ENCODE measurements around the gene MEN1.

MEN1 gene

DNA sequence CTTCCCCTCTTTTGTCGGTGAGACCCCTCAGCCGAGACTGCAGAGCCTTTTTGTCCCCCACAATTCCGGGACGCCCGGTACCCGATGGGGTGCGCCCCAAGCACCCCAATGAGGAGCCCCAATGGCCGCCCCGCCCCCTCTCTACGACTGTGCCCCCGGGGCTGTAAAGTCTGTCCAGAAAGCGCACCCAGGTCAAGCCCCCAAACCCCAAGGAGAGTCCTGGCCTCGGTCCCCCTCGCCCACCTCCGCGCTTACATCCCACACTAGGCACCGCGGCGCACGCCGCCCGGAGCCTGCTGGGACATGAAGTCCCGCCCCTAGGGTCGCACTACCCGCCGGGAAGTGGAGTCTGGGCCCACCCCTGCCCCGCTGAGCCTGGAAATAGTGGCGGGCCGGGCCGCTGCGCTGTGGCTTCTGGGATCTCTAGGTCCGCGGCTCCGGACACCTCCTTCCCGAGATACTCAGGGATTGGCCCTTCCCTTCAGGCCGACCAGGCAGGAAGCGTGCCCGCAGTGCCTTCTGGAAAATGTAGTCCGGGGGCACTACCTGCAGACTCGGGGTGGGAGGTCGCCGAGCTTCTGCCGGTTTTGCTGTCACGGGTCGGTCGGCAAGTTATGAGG, at the start of gene MEN1:
MEN1 (minus strand) TSS at position 281 of the 620 bp plus-strand sequence. CDS start 442 bp downstream, outside the sequence.
- peak within 1 kb of the TSS; percentile 78 for H3K4me3 ChIP-seq (ENCODE audit: low read depth, low read length)

DNA sequence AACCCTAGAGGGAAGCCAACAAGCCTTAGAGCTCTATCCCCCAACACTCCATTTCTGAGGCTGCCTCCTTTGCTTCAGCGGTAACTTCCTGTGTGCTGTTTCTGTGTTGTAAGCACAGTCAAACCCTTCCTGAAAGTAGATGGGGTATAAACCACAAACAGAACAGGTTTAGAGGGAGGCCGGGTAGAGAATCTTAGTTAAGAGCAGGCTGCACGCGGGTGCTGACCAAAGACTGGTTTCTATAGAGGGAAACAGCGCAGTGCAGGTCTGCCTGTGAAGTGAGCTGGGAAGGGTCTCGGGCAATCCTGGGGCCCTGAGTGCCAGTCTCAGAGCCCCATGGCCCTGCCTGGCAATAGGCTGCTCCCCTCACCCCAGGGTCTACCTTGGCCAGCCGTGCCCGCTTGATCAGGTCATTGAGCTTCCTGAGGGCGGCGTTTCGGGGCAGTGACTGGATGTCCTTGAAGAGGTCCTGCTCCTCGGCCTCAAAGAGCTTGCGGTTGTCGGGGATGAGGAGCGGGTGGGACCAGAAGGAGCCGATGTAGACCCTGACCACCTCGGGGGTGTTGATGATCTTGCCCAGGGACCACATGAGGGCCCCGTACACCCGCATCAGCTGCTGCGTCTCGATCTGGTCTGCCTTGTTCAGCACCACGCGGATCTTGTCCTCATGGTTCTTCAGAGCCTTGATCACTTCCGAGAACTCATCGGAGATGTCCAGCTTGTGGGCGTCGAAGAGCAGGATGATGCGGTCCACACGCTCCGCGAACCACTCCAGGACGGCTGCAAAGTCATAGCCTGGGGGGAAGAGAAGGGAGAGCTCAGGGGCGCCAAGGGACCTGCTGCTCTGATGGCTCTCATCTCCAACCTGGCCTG, 49.4 kb upstream of the MEN1 start:
- no peak overlapping the region for H3K4me3 ChIP-seq (ENCODE audit: low read depth, low read length)

DNA sequence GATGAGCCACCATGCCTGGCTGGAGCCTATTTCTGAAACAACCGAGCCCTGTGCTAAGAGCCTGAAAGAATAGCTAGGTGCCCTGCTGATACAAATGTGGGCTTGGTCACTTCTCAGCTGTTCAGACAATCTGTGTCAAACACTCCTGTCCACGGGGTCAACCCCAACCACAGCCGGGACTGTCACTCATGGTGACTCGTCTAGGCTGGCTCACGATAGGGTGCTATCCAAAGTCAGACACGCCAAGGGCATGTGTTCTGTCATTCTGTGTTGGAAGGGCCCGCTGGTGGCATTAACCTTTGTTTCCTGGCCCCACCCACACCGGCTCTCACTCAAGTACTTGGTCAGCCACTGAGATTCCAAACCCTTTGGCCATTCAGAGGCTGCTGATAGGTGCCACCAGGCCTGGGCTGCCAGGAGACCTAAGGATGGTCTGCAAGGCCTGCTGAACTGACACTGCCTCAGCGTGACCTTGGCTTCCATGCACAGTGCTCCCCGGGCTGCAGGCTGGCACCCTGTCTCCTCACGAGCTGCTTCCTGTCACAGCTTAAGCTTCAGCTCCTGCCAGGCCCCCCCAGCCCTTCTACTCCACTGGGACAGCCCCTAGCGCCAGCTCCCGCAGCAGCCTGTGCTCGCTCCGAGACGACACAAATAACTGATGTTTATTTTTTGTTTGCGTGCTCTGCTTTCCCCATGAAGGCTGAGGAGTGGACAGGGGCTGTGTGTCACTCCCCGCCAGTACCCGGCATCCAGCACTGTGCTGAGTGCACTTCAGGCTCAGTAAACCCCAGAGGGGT, 48.3 kb upstream of the MEN1 start:
- no peak overlapping the region for H3K4me3 ChIP-seq (ENCODE audit: low read depth, low read length)

DNA sequence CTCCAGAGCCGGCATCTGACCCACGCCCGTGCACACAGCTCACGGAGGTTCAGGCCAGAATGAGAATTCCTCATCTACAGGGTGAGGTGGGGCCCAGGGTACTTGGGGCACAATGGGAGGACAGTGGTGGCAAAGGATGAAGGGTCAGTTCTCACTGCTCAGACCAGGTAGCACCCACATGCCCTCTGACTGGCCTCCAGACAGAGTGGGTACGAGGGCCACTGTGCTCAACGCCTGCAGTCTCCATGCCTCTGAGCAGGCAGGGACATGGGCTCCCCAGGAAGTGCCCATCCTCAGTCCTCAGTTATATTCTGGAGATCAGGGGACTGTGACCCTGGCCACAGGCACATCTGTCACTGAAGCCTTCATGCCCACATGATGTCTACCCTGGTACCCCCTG, 47.1 kb upstream of the MEN1 start:
- no peak overlapping the region for H3K4me3 ChIP-seq (ENCODE audit: low read depth, low read length)

DNA sequence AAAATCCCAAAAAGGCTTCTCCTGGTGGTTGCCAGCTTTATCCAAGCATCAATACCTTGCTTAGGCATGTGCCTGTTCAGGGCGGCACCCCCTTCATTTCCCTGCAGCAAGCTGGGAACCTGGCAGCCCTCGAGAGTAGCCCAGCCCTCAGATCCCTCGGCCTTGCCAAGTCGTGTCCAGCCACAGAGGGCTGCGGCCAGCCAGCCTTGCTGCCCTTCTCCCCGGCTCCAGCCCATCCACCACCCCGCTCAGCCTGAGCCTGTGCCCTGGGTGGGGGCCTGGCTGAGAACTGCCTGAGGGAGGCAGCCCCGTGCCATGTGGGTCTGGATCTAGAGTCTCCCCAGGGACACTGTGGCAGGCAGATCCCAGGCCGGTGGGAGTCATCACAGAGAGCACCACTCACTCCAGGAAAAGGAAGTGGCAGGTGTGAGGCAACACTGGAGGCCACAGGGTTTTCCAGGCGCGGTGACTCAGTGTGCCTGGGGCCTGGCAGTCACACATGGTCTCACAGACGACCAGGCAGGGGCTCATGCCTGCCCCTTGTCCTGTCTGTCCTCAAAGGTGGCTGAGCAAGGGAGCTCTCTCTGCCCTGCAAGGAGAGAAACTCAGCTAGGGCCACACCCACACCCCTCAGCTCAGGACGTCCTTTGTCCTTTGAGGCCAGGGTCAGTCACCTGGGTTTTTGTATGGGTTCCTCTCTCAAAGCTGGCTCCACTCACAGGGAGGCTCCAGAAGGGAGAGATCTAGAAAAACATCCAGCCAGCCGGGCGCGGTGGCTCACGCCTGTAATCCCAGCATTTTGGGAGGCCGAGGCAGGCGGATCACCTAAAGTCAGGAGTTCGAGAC, 46.3 kb upstream of the MEN1 start:
- H3K4me3 ChIP-seq (ENCODE audit: low read depth, low read length): no peak overlapping the region

DNA sequence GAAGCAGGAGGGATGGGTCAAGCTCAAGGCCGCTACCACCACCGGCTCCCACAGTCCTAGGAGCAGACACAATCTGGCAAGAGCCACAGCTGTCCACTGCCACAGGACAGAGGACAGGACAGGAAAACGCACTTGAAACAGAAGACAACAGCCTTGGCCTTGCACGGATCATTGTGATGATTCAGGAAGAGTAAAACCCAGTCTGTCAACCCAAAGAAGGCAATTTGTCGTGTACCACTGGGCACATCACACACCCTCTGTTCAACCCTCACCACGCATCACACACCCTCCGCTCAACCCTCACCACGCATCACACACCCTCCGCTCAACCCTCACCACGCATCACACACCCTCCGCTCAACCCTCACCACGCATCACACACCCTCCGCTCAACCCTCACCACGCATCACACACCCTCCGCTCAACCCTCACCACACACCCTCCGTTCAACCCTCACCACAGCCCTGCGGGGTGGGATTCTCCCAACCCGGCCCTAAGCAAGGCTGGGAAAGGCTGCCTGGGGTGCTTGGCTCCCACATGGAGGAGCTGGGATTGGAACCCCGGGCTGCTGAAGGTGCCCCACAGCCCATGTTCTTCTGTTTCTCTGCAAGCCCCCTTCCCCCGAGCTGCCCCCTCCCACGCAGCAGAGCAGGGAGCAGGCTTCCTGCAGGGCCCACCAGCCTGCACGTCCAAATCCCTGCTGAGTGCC, 45.4 kb upstream of the MEN1 start:
- no peak overlapping the region for H3K4me3 ChIP-seq (ENCODE audit: low read depth, low read length)

DNA sequence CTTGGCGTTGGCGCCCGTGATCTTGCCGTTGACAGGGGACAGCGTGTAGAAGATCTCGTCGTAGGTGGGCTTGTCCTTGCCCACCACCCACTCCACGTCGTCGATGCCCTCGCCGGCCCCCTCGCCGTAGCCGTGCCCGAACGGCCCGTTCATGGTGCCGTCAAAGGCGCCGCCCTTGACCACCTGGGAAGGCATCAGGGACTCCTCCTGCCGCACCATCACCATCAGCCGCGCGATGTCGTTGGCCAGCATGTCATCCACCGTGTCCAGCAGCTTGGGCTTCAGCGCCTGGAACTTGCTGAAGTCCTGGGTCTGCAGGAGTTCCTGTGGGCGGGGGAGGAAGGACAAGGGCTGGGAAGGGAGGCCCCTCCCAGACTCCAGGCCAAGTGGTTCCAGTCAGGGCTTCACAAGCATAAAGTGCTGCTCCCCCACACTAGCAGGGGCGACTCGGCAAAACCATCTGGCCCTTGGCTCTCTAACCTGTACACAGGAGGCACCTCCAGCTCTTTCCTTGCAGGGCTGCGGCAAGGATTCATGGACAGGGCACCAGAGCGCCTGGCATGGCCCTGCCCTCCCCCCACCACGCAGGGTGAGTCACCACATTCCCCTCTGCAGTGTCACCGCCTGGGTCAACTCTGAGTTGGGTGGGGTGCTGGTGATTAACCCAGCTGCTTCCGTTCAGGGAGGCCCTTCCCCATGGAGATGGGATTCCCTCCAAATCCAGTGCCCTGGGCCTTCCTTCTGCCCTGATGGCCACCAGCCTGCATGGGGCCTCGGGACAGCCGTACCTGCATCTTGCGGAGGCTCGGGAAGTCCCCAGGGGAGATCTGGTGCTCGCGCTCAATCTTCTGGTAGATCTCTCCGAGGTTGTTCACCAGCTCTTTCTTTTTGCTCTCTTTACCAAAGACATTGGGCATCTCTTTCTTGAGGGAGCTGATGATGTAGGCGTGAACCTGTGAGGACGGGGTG, 44.5 kb upstream of the MEN1 start:
- no peak overlapping the region for H3K4me3 ChIP-seq (ENCODE audit: low read depth, low read length)

DNA sequence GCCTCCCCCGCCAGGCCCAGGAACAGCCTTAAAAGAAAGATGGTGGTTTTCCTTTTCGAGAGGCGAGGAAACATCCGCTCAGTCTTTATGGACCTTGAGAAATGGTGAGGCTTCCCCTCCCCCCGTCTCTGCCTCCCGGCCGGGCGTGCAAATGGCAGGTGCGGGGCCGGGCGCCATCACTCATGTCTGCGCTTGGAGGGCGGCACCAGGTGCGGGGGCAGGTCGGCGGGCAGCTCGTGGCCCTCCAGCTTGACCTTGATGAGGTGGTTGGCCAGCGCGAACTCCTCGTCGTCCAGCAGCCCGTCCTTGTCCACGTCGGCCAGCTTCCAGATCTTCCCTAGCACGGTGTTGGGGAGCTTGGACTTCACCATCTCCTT, 43.8 kb upstream of the MEN1 start:
- no peak overlapping the region for H3K4me3 ChIP-seq (ENCODE audit: low read depth, low read length)

DNA sequence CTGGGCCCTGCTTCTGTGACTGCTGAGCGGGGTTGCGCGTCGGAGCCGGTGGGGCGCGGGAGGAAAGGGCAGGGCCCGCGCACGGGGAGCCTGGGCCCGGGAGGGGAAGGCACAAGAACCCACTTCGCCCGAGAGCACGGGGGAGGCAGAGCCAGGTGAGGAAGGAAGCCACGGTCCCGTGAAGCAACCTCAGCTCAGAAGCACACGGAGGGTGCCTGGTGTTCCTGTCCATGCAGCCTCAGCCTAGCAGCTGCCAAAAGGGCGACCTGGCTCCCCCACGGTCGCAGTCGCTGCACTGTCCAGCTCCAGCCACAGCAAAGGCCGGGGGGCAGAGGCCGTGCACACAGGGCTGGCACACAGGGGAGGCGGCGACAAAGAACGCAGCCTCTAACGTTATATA, 43.4 kb upstream of the MEN1 start:
- no peak overlapping the region for H3K4me3 ChIP-seq (ENCODE audit: low read depth, low read length)

DNA sequence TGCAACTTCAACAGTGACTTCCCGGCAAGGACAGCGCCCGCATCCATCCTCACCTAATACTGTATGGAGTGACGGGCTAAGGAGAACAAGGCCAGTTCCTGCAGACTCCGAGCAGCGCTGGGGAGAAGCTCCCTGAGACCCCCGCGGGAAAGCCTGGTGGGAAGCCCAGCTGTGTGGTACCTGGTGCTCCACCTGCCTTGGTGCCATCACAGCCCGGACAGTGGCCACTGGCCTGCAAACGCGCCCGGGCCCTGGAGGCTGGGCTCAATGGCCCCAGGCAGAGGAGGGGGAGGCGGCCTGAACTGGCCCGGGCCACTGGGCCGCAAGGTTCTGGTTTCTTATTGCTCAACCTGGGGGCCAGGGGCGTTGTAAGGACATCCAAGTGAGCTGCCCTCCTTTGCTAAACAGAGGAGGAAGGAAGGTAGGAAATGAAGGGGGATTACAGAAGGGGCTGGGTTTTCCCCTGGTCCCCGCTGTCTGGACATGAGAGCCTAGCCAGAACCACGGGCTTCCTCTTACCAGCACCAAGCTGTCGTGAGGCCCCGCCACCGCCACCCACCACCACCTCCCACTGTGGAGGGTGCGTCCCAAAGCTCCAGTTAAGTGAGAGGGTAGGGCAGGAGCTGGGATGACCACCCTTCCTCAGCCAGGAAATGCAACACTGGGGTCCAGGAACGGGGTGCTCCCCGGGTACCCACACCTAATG, 42.6 kb upstream of the MEN1 start:
- H3K4me3 ChIP-seq (ENCODE audit: low read depth, low read length): no peak overlapping the region

DNA sequence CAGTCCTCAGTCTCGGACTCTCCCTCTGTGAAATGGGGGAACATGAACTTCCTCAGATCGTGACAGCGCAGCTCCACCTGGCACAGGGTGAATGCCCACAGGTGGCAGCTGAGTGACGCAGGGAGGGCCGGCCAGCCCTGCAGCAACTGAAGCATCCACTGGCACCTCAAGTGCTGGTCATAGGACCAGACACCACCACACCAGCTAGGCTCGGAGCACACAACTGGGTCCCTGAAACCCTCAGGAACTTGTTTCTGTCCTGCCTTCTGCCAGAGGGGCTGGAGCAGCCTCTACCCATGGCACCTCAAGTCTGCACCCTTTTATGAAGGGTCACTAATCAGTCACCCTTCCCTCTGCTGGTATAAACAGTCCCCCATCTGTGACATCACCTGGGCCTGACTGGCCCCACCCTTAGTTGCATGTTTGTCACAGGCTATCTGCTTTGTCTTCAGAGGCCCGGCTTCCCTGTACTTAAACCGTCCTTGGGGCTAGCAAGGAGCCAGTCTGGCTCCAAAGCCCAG, 41.5 kb upstream of the MEN1 start:
- no peak overlapping the region for H3K4me3 ChIP-seq (ENCODE audit: low read depth, low read length)

DNA sequence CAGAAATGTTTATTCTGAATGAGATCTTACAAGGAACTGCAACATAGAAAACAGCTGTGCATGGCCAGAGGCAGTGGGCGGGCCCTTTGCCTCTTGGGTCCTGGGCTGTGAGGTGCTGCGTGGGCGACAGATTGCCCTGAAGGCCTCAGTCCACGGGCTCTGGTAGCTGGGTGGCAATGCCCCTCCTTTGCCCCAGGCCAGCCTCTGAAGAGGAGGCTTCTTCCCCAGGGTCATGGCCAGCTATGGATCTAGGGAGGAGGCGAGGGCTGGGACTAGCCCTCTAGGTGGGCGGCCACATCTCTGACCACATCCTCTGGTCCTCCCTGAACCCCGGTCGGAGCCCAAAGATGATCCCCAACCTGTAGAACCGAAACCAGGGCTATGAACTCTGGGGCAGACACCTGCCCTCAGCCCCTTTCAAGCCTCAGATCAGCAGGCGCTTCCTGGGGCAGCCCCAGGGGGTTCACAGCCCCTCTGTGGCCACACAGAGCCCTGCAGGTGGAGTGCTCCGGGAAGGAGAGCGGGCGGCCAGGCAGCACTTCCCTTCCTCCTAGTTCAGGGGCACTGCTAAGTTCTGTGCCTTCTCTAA, 40.7 kb upstream of the MEN1 start:
- no peak overlapping the region for H3K4me3 ChIP-seq (ENCODE audit: low read depth, low read length)

DNA sequence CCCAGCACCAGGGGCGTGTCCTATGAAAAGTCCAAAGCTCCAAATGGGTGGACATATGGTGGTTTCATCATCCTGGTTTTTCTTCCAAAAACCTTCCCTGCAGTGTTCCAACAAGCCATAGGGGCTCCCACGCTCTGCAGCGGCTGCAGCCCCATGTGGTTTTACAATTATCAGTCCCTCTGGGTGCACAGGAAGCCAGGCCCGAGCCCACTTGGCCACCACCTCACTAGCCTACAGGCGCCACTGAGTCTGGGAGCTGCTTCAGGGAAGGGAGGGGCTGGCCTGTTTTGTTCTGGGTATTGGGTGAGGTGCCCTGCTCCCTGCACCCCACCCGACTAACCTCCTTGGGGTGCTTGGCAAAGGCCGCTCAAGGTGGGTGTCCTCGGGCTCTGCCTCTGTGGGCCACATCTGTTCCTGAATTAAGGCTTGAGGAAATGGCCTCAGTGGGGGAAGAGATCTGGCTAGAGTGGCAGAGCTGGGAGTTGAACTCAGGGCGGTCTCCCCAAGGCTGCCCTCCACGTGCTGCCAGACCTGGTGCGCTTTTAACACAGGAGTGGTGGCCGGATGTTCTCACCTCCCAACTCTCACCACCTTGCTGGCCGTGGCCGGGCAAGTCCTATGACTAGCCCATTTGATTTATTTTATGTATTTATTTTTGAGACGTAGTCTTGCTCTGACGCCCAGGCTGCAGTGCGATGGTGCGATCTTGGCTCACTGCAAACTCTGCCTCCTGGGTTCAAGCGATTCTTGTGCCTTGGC, 39.4 kb upstream of the MEN1 start:
- H3K4me3 ChIP-seq (ENCODE audit: low read depth, low read length): no peak overlapping the region

DNA sequence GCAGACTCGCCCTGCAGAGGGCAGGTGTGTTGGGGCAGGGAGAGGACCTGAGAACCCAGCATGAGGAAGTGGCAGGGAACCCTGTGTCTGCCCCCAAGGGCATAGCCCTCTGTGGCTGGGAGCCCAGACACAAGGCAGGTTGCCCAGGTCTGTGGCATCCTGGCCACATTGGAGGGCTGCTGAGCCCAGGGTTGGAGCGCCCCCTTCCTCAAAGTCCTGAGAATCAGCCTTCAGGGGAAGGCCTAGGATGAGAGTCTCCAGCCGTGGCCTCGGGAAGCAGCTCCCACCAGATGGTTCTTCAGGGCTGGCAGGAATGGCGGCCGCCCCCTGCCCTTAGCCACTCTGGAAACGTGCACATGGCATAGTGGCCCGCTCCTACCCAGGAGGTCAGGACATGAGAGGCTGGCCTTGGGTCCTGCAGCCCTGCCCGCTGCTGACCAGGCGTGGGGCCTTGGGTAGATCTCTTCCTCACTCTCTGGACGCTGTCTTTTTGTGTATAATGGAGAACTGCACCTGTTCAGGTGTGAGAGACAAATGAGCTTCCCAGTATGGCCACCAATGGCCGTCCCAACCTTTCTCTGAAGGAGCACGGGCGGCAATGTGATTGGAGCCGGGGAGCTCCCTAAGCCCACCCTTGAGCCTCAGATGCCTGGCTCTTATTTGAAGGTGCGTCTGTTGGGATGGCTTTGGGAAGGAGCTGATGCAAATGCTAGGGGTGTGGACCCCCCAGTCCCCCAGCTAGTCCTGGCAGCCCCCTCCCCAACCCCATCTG, 38.7 kb upstream of the MEN1 start:
- no peak overlapping the region for H3K4me3 ChIP-seq (ENCODE audit: low read depth, low read length)

DNA sequence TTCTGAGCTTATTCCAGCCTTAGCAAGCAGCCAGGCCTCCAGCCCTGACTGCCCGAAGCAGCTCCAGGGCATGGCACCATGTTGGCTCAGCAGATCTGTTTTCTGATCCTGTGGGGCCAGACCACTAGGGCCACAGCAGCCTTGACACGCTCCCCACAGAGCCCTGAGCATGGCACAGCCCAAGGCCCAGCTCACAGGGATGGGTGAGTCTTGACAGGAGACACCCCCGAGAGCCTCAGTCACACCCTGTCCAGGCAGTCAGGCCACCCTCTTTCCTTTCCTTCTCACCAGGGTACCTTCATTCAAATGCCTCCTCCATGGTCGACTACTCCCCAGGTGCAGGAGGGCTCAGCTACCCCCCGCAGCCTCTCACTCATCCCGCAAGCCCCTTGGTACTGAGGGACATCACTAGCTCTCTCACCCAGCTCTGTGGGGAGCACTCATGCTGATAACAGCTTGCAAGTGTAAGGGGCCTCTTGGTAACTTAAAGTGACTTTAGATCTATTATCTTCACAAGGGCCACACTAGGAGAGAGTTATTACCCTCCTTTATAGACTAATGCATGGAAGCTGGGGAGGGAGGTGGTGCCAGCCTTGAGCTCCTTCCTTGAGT, 38.0 kb upstream of the MEN1 start:
- no peak overlapping the region for H3K4me3 ChIP-seq (ENCODE audit: low read depth, low read length)

Measured in iPS-11a (cell line).